WTC11 (cell line): ENCODE results near the gene SMAD3. TPM values are rescaled to one million over a fixed set of nuclear protein-coding genes. Genes with fewer than 3 reads are reported as not detected.

Experiments
- ATAC-seq: fragments of 200-7000 bp; cut with Tn5 transposase; 2 replicates; pipeline ENCODE4 v1.10.0; 2021; ENCODE audit warnings: mild to moderate bottlenecking, moderate library complexity
- CTCF ChIA-PET: fragments of 300-600 bp; sonication (Branson Sonifier 250); formaldehyde crosslinking; loops from one replicate; lab custom pipeline; 2021; ENCODE audit warnings: antibody characterized with exemption; lab: Charles Lee
- POLR2A ChIA-PET: fragments of 350-600 bp; sonication (Branson Sonifier 250); formaldehyde crosslinking; loops from one replicate; lab custom pipeline; 2021; ENCODE audit warnings: antibody characterized with exemption; lab: Charles Lee
- DNase-seq: peaks from one replicate; pipeline ENCODE4 v3.0.0; 2021; ENCODE audit warnings: low spot score
- H3K27ac Mint-ChIP-seq: 2 replicates; pipeline ENCODE4 v1.8.0; 2021; ENCODE audit warnings: mixed read lengths
- H3K27me3 Mint-ChIP-seq: 2 replicates; pipeline ENCODE4 v1.8.0; 2021; ENCODE audit warnings: low read depth, mild to moderate bottlenecking, moderate library complexity, mixed read lengths
- H3K36me3 Mint-ChIP-seq: 2 replicates; pipeline ENCODE4 v1.8.0; 2021; ENCODE audit warnings: mixed read lengths
- H3K4me1 Mint-ChIP-seq: 2 replicates; pipeline ENCODE4 v1.8.0; 2022; ENCODE audit warnings: mixed read lengths
- H3K4me3 Mint-ChIP-seq: 2 replicates; pipeline ENCODE4 v1.8.0; 2021; ENCODE audit warnings: mild to moderate bottlenecking, moderate library complexity, mixed read lengths
- H3K9me3 Mint-ChIP-seq: 2 replicates; pipeline ENCODE4 v1.8.0; 2021; ENCODE audit warnings: mixed read lengths
- FOXJ3 ChIP-seq: sonication (generic); formaldehyde crosslinking; IDR thresholded peaks from 2 replicates; pipeline ENCODE4 v1.9.0; 2021; ENCODE audit warnings: missing genetic modification reagents, mild to moderate bottlenecking, borderline replicate concordance
- FOXP1 ChIP-seq: sonication (generic); formaldehyde crosslinking; IDR thresholded peaks from 2 replicates; pipeline ENCODE4 v1.8.0; 2022; ENCODE audit warnings: missing genetic modification reagents, mild to moderate bottlenecking, moderate library complexity, borderline replicate concordance
- GABPB1 ChIP-seq: sonication (generic); formaldehyde crosslinking; IDR thresholded peaks from 2 replicates; pipeline ENCODE4 v1.8.1; 2023; ENCODE audit warnings: mild to moderate bottlenecking, missing genetic modification reagents
- JAZF1 ChIP-seq: fragments of 250-450 bp; sonication (Bioruptor Pico); IDR thresholded peaks from 2 replicates; pipeline ENCODE4 v1.9.0; 2021; ENCODE audit warnings: moderate library complexity, mild to moderate bottlenecking, inconsistent platforms
- JUN ChIP-seq: sonication (generic); formaldehyde crosslinking; IDR thresholded peaks from 2 replicates; pipeline ENCODE4 v1.8.0; 2023; ENCODE audit warnings: mild to moderate bottlenecking, missing genetic modification reagents
- MYBL2 ChIP-seq: sonication (generic); formaldehyde crosslinking; IDR thresholded peaks from 2 replicates; pipeline ENCODE4 v1.8.1; 2023; ENCODE audit warnings: mild to moderate bottlenecking, moderate library complexity, missing genetic modification reagents
- NFATC4 ChIP-seq: fragments of 250-450 bp; sonication (Bioruptor Pico); IDR thresholded peaks from 2 replicates; pipeline ENCODE4 v1.9.0; 2021; ENCODE audit warnings: mild to moderate bottlenecking
- SMAD3 ChIP-seq: sonication (generic); formaldehyde crosslinking; IDR thresholded peaks from 2 replicates; pipeline ENCODE4 v1.8.0; 2022; ENCODE audit warnings: missing genetic modification reagents, mild to moderate bottlenecking, borderline replicate concordance
- ZNF232 ChIP-seq: sonication (generic); formaldehyde crosslinking; IDR thresholded peaks from 2 replicates; pipeline ENCODE4 v1.8.0; 2022; ENCODE audit warnings: mild to moderate bottlenecking, missing genetic modification reagents
- ZNF396 ChIP-seq: fragments of 250-450 bp; sonication (Bioruptor Pico); IDR thresholded peaks from 2 replicates; pipeline ENCODE4 v1.8.0; 2021; ENCODE audit warnings: mild to moderate bottlenecking, moderate library complexity, borderline replicate concordance
- total RNA-seq: library from RNA; stranded (reverse); gene quantifications from 3 replicates; pipeline ENCODE4 v1.2.3, GENCODE V29; 2021
- TF ChIP-seq, protein P1 (sequence below): sonication (generic); formaldehyde crosslinking; IDR thresholded peaks from 2 replicates; pipeline ENCODE4 v1.8.0; 2023; ENCODE audit warnings: mild to moderate bottlenecking, missing genetic modification reagents
- TF ChIP-seq, protein P2 (sequence below): sonication (generic); formaldehyde crosslinking; IDR thresholded peaks from 2 replicates; pipeline ENCODE4 v1.8.0; 2022; ENCODE audit warnings: mild to moderate bottlenecking, missing genetic modification reagents
- TF ChIP-seq, protein P3 (sequence below): sonication (generic); formaldehyde crosslinking; IDR thresholded peaks from 2 replicates; pipeline ENCODE4 v1.8.0; 2023; ENCODE audit warnings: missing genetic modification reagents, mild to moderate bottlenecking, borderline replicate concordance
- TF ChIP-seq, protein P4 (sequence below): fragments of 250-450 bp; sonication (Bioruptor Pico); IDR thresholded peaks from 2 replicates; pipeline ENCODE4 v1.9.0; 2021; ENCODE audit warnings: moderate library complexity, mild to moderate bottlenecking, inconsistent platforms, borderline replicate concordance
- TF ChIP-seq, protein P5 (sequence below): fragments of 200-600 bp; IDR thresholded peaks from 2 replicates; pipeline ENCODE4 v1.8.0; 2022; ENCODE audit warnings: antibody characterized with exemption
- TF ChIP-seq, protein P6 (sequence below): sonication (generic); formaldehyde crosslinking; IDR thresholded peaks from 2 replicates; pipeline ENCODE4 v1.8.0; 2022; ENCODE audit warnings: mild to moderate bottlenecking, missing genetic modification reagents
- TF ChIP-seq, protein P7 (sequence below): sonication (generic); formaldehyde crosslinking; conservative IDR thresholded peaks from 2 replicates; pipeline ENCODE4 v1.8.1; 2022; ENCODE audit warnings: mild to moderate bottlenecking, missing genetic modification reagents
- TF ChIP-seq, protein P8 (sequence below): sonication (generic); formaldehyde crosslinking; IDR thresholded peaks from 2 replicates; pipeline ENCODE4 v1.8.0; 2022; ENCODE audit warnings: mild to moderate bottlenecking, missing genetic modification reagents

The SMAD3 gene
- total RNA-seq, 1 experiment from 2014 or later, result 34.6 TPM

DNA sequence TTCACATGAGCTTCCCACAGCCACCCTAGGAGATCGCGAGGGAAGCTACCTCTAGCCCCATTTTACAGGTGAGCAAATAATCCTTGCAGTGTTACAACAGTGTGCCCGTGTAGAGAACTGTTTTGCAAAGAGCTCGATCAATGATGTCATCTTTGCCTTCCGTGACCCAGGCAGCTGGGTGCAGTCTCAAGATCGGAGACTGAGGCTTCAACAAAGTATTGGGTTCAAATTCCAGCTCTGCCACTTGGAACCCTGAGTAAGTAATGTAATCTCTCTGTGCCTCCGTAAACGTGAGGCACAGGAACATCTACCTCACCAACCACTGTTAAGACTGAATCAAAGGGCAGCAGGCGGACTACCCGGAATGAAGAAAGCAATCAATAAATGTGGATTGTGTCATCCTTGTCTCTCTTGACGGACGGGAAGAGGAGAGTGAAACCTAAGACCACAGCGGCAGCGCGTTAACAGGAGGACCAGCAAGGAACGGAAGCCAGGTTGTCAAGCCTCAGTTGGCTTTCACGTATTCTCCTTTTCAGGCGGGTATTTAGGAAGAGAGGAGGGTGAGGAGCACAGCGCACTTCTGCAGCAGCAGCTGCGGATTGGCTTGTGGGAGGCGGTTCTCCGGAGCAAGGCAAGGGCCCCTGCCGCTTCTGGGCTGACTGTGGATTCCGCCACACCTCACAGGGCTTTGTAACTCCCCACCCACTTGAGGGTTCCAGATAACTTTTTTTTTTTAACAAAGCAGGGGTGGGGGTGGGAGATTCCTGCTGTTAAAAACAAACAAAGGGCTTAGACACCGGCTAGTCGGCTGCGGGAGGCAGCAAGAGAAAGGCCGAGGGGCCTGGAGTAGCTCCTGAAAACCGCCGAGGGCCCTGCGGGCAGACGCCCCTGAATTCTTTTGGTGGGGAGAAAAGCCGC lies 1.5 kb upstream of the SMAD3 start (continued):
- TF ChIP-seq, protein P1, sequence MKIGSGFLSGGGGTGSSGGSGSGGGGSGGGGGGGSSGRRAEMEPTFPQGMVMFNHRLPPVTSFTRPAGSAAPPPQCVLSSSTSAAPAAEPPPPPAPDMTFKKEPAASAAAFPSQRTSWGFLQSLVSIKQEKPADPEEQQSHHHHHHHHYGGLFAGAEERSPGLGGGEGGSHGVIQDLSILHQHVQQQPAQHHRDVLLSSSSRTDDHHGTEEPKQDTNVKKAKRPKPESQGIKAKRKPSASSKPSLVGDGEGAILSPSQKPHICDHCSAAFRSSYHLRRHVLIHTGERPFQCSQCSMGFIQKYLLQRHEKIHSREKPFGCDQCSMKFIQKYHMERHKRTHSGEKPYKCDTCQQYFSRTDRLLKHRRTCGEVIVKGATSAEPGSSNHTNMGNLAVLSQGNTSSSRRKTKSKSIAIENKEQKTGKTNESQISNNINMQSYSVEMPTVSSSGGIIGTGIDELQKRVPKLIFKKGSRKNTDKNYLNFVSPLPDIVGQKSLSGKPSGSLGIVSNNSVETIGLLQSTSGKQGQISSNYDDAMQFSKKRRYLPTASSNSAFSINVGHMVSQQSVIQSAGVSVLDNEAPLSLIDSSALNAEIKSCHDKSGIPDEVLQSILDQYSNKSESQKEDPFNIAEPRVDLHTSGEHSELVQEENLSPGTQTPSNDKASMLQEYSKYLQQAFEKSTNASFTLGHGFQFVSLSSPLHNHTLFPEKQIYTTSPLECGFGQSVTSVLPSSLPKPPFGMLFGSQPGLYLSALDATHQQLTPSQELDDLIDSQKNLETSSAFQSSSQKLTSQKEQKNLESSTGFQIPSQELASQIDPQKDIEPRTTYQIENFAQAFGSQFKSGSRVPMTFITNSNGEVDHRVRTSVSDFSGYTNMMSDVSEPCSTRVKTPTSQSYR, result 0 out of 2 replicates have a peak, but pooled peaks have one; percentile 14
- 0 out of 2 replicates have a peak, but pooled peaks have one; percentile 23 for TF ChIP-seq MYBL2 (CRISPR knock-in tag)
- TF ChIP-seq, protein P2, sequence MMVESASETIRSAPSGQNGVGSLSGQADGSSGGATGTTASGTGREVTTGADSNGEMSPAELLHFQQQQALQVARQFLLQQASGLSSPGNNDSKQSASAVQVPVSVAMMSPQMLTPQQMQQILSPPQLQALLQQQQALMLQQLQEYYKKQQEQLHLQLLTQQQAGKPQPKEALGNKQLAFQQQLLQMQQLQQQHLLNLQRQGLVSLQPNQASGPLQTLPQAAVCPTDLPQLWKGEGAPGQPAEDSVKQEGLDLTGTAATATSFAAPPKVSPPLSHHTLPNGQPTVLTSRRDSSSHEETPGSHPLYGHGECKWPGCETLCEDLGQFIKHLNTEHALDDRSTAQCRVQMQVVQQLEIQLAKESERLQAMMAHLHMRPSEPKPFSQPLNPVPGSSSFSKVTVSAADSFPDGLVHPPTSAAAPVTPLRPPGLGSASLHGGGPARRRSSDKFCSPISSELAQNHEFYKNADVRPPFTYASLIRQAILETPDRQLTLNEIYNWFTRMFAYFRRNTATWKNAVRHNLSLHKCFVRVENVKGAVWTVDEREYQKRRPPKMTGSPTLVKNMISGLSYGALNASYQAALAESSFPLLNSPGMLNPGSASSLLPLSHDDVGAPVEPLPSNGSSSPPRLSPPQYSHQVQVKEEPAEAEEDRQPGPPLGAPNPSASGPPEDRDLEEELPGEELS, result peak; percentile 61; the same call in 1 of the 2 replicates
- TF ChIP-seq, protein P3, sequence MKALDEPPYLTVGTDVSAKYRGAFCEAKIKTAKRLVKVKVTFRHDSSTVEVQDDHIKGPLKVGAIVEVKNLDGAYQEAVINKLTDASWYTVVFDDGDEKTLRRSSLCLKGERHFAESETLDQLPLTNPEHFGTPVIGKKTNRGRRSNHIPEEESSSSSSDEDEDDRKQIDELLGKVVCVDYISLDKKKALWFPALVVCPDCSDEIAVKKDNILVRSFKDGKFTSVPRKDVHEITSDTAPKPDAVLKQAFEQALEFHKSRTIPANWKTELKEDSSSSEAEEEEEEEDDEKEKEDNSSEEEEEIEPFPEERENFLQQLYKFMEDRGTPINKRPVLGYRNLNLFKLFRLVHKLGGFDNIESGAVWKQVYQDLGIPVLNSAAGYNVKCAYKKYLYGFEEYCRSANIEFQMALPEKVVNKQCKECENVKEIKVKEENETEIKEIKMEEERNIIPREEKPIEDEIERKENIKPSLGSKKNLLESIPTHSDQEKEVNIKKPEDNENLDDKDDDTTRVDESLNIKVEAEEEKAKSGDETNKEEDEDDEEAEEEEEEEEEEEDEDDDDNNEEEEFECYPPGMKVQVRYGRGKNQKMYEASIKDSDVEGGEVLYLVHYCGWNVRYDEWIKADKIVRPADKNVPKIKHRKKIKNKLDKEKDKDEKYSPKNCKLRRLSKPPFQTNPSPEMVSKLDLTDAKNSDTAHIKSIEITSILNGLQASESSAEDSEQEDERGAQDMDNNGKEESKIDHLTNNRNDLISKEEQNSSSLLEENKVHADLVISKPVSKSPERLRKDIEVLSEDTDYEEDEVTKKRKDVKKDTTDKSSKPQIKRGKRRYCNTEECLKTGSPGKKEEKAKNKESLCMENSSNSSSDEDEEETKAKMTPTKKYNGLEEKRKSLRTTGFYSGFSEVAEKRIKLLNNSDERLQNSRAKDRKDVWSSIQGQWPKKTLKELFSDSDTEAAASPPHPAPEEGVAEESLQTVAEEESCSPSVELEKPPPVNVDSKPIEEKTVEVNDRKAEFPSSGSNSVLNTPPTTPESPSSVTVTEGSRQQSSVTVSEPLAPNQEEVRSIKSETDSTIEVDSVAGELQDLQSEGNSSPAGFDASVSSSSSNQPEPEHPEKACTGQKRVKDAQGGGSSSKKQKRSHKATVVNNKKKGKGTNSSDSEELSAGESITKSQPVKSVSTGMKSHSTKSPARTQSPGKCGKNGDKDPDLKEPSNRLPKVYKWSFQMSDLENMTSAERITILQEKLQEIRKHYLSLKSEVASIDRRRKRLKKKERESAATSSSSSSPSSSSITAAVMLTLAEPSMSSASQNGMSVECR, result peak; percentile 53; the same call in 1 of the 2 replicates
- TF ChIP-seq FOXP1, result peak; percentile 75; the same call in 1 of the 2 replicates
- peak; percentile 33; the same call in 1 of the 2 replicates for TF ChIP-seq GABPB1
- no peak for TF ChIP-seq SMAD3

DNA sequence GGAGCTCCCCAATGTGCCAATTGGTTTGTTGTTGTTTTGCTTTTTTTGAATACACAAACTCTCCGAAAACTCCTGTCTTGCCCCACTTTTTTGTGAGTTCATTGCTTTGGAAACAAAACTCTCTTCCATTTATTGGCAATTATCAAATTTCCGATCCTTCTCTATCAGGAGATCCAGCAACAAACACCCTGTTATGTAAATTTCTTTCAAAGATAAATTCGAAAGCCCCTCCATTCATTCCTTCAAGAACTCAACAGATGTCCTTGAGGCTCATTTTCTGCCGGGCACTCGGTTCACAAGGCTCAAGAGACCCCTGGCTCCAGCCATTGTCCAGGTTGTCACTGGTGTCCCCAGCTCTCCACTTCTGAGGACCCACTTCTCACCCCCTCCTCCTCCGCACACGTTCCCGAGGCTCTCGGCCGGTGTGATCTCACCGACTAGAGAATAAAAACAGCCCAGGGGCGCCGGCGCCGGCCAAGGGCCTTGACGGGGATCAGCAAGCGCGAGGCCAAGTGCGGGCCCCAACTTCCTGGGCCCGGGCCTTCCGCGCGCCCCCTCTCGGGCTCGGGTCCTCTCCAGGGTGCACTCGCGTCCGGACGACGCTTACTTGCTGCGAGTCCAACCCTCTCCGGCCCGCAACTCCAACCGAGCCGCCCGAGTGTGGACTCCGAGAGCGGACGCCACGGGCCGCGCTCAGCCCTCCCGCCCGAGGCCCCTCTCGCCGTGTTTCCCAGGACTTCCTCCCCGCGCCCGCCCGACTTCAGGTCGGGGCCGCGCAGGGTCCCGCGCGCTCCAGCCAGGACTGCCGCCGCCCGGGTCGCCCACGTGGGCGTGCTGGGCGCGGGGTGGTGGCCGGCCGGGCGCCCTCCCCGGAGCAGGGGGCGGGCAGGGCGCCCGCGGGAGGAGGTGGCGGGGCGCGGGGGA lies 533 bp upstream of the SMAD3 start:
- ChIA-PET POLR2A (interaction anchor here (0.7 to 2.1 kb wide), 5 partner anchors 12 to 85 kb away, joined by 3 to 12 read pairs (median 3); no protein-coding TSS in a partner anchor), CTCF (interaction anchor here (0.5 to 1.8 kb wide), 10 partner anchors 24 to 1495 kb away, joined by 3 to 11 read pairs (median 4); no protein-coding TSS in a partner anchor)
- peaks cover 45% of the 10 kb centered on the region for H3K4me1 Mint-ChIP-seq
- peak; percentile 76 for DNase-seq
- H3K36me3 Mint-ChIP-seq, result no peaks in the 10 kb centered on the region
- ATAC-seq, result peak; percentile 10
- H3K4me3 Mint-ChIP-seq, result peak overlapping the region; percentile 70
- H3K9me3 Mint-ChIP-seq, result no peaks in the 10 kb centered on the region
- peak overlapping the region; percentile 95 for H3K27ac Mint-ChIP-seq
- peaks cover 31% of the 10 kb centered on the region for H3K27me3 Mint-ChIP-seq
- 0 out of 2 replicates have a peak, but pooled peaks have one; percentile 23 for TF ChIP-seq JUN (CRISPR knock-in tag)
- no peak for TF ChIP-seq ZNF396 (CRISPR knock-in tag)
- TF ChIP-seq, protein P4, sequence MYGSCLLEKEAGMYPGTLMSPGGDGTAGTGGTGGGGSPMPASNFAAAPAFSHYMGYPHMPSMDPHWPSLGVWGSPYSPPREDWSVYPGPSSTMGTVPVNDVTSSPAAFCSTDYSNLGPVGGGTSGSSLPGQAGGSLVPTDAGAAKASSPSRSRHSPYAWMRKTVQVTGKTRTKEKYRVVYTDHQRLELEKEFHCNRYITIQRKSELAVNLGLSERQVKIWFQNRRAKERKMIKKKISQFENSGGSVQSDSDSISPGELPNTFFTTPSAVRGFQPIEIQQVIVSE (CRISPR knock-in tag), result no peak
- TF ChIP-seq, protein P5, sequence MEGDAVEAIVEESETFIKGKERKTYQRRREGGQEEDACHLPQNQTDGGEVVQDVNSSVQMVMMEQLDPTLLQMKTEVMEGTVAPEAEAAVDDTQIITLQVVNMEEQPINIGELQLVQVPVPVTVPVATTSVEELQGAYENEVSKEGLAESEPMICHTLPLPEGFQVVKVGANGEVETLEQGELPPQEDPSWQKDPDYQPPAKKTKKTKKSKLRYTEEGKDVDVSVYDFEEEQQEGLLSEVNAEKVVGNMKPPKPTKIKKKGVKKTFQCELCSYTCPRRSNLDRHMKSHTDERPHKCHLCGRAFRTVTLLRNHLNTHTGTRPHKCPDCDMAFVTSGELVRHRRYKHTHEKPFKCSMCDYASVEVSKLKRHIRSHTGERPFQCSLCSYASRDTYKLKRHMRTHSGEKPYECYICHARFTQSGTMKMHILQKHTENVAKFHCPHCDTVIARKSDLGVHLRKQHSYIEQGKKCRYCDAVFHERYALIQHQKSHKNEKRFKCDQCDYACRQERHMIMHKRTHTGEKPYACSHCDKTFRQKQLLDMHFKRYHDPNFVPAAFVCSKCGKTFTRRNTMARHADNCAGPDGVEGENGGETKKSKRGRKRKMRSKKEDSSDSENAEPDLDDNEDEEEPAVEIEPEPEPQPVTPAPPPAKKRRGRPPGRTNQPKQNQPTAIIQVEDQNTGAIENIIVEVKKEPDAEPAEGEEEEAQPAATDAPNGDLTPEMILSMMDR, result no peak
- TF ChIP-seq JAZF1 (CRISPR knock-in tag), result no peak
- TF ChIP-seq, protein P6, sequence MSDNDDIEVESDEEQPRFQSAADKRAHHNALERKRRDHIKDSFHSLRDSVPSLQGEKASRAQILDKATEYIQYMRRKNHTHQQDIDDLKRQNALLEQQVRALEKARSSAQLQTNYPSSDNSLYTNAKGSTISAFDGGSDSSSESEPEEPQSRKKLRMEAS (CRISPR knock-in tag), result peak; percentile 56; the same call in 1 of the 2 replicates
- no peak for TF ChIP-seq ZNF232 (CRISPR knock-in tag)
- TF ChIP-seq FOXJ3, result no peak
- TF ChIP-seq NFATC4, result no peak
- TF ChIP-seq, protein P7, sequence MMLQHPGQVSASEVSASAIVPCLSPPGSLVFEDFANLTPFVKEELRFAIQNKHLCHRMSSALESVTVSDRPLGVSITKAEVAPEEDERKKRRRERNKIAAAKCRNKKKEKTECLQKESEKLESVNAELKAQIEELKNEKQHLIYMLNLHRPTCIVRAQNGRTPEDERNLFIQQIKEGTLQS (CRISPR knock-in tag), result no peak
- TF ChIP-seq, protein P8, sequence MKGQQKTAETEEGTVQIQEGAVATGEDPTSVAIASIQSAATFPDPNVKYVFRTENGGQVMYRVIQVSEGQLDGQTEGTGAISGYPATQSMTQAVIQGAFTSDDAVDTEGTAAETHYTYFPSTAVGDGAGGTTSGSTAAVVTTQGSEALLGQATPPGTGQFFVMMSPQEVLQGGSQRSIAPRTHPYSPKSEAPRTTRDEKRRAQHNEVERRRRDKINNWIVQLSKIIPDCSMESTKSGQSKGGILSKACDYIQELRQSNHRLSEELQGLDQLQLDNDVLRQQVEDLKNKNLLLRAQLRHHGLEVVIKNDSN (CRISPR knock-in tag), result no peak
